ENCODE results near the gene TSPAN31.

DNA sequence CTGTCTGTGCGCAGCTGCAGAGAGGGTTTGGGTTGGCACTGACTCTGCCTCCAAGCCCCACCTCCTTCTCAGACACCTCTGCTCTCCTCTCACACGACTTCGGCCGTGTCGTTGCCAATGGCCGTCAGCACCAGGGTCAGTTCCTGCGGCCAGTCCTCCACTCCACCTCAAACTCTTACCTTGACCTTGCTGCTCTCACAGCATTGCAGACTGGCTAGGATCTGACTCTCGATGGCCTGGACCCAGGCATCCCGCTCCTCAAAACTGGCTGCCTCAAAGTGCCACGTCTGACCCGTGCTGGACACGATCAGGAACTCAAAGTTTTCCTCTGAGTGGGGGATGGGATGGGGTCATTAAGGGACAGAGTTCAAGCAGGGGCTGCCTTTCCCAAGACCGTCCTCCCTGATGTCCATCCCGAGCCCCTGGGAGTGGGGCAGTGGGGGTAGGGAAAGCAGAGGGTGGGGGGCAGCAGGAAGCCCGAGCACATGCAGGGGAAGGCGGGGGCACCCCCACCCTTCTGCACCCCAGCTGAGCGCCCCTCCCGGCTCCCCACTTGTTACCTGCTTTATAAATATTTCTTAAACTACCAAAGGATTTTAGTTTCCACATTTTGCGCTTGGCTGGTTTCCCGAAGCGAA lies 17.0 kb upstream of the TSPAN31 start:
- TF ChIP-seq CTCF (IDR thresholded peaks at IDR 0.05 in 4 of 5, conservative IDR thresholded peaks at IDR 0.05 in 1 of 5) (no peak), POLR2A (IDR thresholded peaks at IDR 0.05) (no peak)
